Mesothelial cell of epicardium (in vitro differentiated cells): ENCODE results near the gene SLC25A22. TPM values are rescaled to one million over a fixed set of nuclear protein-coding genes. Genes with fewer than 3 reads are reported as not detected.

ENCODE experiments used
- DNase-seq, 2 experiments: peaks; one replicate each; pipeline ENCODE4 v3.0.0; 2021; ENCODE audit warnings: low spot score in 2 of 2; ENCODE audit not compliant: unreplicated experiment in 2 of 2
- H3K27ac Mint-ChIP-seq: 2 replicates; pipeline ENCODE4 v1.8.0; 2021; ENCODE audit warnings: mixed read lengths
- H3K27me3 Mint-ChIP-seq: 2 replicates; pipeline ENCODE4 v1.8.0; 2021; ENCODE audit warnings: low read depth, mixed read lengths
- H3K36me3 Mint-ChIP-seq: 2 replicates; pipeline ENCODE4 v1.8.0; 2021; ENCODE audit warnings: mixed read lengths
- H3K4me1 Mint-ChIP-seq: 2 replicates; pipeline ENCODE4 v1.8.0; 2021; ENCODE audit warnings: mixed read lengths
- H3K4me3 Mint-ChIP-seq: 2 replicates; pipeline ENCODE4 v1.8.0; 2021; ENCODE audit warnings: mild to moderate bottlenecking, moderate library complexity, mixed read lengths
- H3K9me3 Mint-ChIP-seq: 2 replicates; pipeline ENCODE4 v1.8.0; 2021; ENCODE audit warnings: mixed read lengths
- CTCF ChIP-seq: fragments of 200-600 bp; sonication (generic); IDR thresholded peaks from one replicate; pipeline ENCODE4 v1.5.0; 2021; ENCODE audit warnings: antibody characterized with exemption; ENCODE audit not compliant: unreplicated experiment
- total RNA-seq: library from RNA; stranded (reverse); gene quantifications from 3 replicates; pipeline ENCODE4 v1.2.1, GENCODE V29; 2021

Gene SLC25A22
- total RNA-seq, 1 donor from 2014 or later = 34.3 TPM

DNA sequence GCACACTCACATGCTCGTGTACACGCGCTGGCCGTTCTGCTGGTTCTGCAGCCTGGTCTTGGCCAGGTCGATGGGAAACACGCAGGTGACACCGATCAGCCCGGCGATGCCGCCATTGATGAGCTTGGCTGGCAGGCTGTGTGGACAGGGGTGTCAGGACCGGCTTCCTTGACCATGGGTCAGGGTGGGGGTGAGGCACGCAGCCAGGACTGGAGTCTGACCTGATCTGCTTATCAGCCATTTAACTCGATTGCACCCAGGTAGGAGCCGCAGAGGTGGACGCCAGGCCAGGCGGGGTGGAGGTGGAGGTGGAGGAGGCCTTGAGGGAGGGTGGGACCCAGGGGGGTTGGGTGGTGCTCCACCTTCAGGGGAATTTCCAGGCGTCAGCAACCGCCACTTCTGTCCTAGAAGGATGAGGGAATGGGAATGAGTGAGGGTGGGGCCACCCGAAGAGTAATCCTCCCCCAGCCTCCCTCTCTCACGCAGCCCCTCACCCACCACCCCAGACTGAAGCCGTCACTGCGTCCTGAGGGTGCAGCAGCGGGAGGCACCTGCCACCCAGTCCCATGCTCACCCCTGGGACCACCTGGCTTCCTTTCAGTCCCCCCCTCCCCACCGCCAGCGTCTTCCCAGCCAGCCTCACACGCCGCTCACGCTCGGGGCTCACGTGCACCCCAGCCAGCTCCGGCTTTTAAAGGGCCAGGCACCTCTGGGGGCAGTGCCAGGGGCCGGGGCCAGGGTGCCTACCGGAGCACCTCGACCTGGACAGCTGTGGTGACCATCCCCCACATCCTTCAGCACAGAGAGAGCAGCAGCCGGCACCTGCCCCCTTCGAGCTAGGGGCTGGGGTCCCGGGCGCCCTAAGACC, 3.1 kb downstream of the SLC25A22 start:
- Mint-ChIP-seq H3K27ac (no peak overlapping the region), H3K27me3 (no peaks in the 10 kb centered on the region), H3K4me3 (no peak overlapping the region), H3K4me1 (peaks cover 11% of the 10 kb centered on the region), H3K36me3 (peaks cover 3% of the 10 kb centered on the region), H3K9me3 (no peaks in the 10 kb centered on the region)
- TF ChIP-seq CTCF = no peak
- no peak for DNase-seq

- no peak for TF ChIP-seq CTCF
- Mint-ChIP-seq H3K36me3 (peaks cover 3% of the 10 kb centered on the region), H3K27me3 (peaks cover 1% of the 10 kb centered on the region), H3K9me3 (no peaks in the 10 kb centered on the region), H3K4me3 (no peak overlapping the region), H3K27ac (no peak overlapping the region), H3K4me1 (peaks cover 11% of the 10 kb centered on the region)
- no peak for DNase-seq
Observed at GRCh38 chr11:794013-794765, 3.9 kb downstream of the SLC25A22 start.

DNA sequence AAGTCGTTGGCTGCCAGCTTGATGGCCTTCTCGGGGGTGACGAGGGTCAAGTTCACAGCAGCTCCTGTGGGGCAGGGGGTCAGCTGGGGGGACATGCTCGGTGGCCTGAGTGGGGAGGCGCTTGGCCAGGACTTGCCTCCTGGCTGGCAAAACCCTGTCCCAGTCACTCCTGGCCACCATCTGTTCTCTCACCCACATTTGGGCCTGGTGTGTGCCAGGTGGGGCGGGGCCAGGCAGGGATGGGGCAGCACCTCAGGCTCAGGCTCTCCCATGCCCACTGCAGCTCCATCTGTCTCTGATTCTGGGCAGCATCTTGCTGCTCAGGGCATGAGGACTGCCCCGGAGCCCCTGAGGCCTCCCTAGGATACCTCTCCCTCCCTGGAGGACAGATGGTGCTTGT, 4.5 kb downstream of the SLC25A22 start:
- DNase-seq = no peak
- TF ChIP-seq CTCF = no peak

DNA sequence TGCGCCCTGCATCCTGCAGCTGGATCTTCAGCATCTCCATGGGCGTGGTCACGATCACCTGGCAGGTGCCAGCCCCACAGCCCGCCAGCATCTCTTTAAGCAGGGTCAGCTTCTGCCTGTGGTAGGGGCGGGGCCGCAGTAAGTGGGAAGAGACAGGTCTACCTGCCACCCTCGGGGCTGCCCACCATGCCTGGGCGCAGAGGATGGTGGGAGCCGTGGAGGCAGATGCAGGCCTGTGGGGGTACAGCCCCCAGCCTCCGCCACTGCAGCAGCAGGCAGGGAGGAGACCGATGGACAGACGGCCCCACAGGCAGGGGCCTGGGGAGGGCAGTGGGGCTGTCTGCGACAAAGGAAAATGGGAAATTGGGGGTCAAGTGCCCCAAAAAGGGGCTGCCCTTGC, 5.2 kb downstream of the SLC25A22 start:
- H3K4me3 Mint-ChIP-seq = no peak overlapping the region
- no peaks in the 10 kb centered on the region for H3K9me3 Mint-ChIP-seq
- no peak for DNase-seq
- H3K36me3 Mint-ChIP-seq = peaks cover 3% of the 10 kb centered on the region
- H3K27me3 Mint-ChIP-seq = peaks cover 4% of the 10 kb centered on the region
- H3K27ac Mint-ChIP-seq = no peak overlapping the region
- TF ChIP-seq CTCF = no peak
- peaks cover 11% of the 10 kb centered on the region for H3K4me1 Mint-ChIP-seq

More for the DNA sequence above, 4.5 kb downstream of the SLC25A22 start:
- H3K4me3 Mint-ChIP-seq = no peak overlapping the region
- no peak overlapping the region for H3K27ac Mint-ChIP-seq
- H3K9me3 Mint-ChIP-seq = no peaks in the 10 kb centered on the region
- H3K4me1 Mint-ChIP-seq = peaks cover 11% of the 10 kb centered on the region
- peaks cover 3% of the 10 kb centered on the region for H3K36me3 Mint-ChIP-seq
- peaks cover 4% of the 10 kb centered on the region for H3K27me3 Mint-ChIP-seq

DNA sequence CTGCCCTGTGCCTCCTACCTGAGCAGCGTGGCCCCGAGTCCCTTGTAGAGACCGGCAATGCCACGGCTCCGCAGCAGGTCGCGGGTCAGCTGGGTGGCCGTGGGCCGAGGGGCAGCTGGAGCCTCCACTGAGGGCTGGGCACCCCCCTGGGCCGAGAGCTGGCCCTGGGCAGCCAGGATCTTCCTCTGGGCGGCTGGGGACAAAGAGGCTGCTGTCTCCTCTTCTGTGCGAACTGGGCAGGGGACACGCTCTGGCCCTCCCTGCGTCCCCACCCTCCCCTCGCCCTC, 5.6 kb downstream of the SLC25A22 start:
- no peak for DNase-seq
- H3K9me3 Mint-ChIP-seq = no peaks in the 10 kb centered on the region
- peaks cover 4% of the 10 kb centered on the region for H3K27me3 Mint-ChIP-seq
- no peak overlapping the region for H3K4me3 Mint-ChIP-seq
- H3K27ac Mint-ChIP-seq = no peak overlapping the region
- H3K36me3 Mint-ChIP-seq = peaks cover 3% of the 10 kb centered on the region
- peaks cover 11% of the 10 kb centered on the region for H3K4me1 Mint-ChIP-seq
- TF ChIP-seq CTCF = no peak
